ENCODE measurements around the gene ZMIZ1.
"Not testable (repeated sequence)": the region's sequence is repeated elsewhere in the genome, so short reads cannot be mapped to it uniquely, and the experiment has no call there.

ZMIZ1 gene

GRCh38 chr10:79030705-79031104 is 38.1 kb upstream of the ZMIZ1 start:
- no peak for DNase-seq

GRCh38 chr10:79031723-79032122 is 37.0 kb upstream of the ZMIZ1 start:
- DNase-seq: no peak

GRCh38 chr10:79034271-79034876 is 34.4 kb upstream of the ZMIZ1 start:
- DNase-seq: no peak

GRCh38 chr10:79036416-79036815 is 32.4 kb upstream of the ZMIZ1 start:
- DNase-seq: not testable (repeated sequence)

GRCh38 chr10:79038104-79038840 is 30.5 kb upstream of the ZMIZ1 start:
- DNase-seq: no peak

GRCh38 chr10:79038841-79039201 is 29.9 kb upstream of the ZMIZ1 start:
- DNase-seq: no peak

- no peak for DNase-seq
Measured at GRCh38 chr10:79042639-79043411, 25.9 kb upstream of the ZMIZ1 start.

- DNase-seq: no peak
Measured at GRCh38 chr10:79044036-79044632, 24.6 kb upstream of the ZMIZ1 start.

GRCh38 chr10:79044846-79045245 is 23.9 kb upstream of the ZMIZ1 start:
- DNase-seq: no peak

GRCh38 chr10:79045566-79046175 is 23.1 kb upstream of the ZMIZ1 start:
- no peak for DNase-seq

GRCh38 chr10:79046326-79046725 is 22.4 kb upstream of the ZMIZ1 start:
- no peak for DNase-seq

- no peak for DNase-seq
Measured at GRCh38 chr10:79046741-79047583, 21.8 kb upstream of the ZMIZ1 start.

GRCh38 chr10:79047584-79047874 is 21.2 kb upstream of the ZMIZ1 start:
- DNase-seq: no peak

GRCh38 chr10:79047875-79048638 is 20.7 kb upstream of the ZMIZ1 start:
- DNase-seq: peak; percentile 40

GRCh38 chr10:79048639-79049550 is 19.9 kb upstream of the ZMIZ1 start:
- no peak for DNase-seq

GRCh38 chr10:79049931-79050895 is 18.6 kb upstream of the ZMIZ1 start:
- no peak for DNase-seq

GRCh38 chr10:79050896-79051555 is 17.7 kb upstream of the ZMIZ1 start:
- DNase-seq: no peak

- no peak for DNase-seq
Measured at GRCh38 chr10:79051766-79052165, 17.0 kb upstream of the ZMIZ1 start.

Data from activated CD4-positive, alpha-beta T cell treated with anti-CD3 and anti-CD28 coated beads for 1 hour (primary cell).